ELF-1 (cell line): Measurements from ENCODE around the gene ABTB2.
A peak's percentile ranks its signal among the peaks of the same experiment; 100 is the strongest.
"Not testable (repeated sequence)": the region's sequence is repeated elsewhere in the genome, so short reads cannot be mapped to it uniquely, and the experiment has no call there.

Experiments used
- DNase-seq: peaks from one replicate; pipeline ENCODE4 v3.0.0-alpha.2; 2016; ENCODE audit warnings: low read depth, low spot score

ABTB2 gene

GRCh38 chr11:34357701-34358257 lies at the start of gene ABTB2:
Gene ABTB2 (minus strand): TSS chr11:34358010.
- DNase-seq = peak; percentile 98

GRCh38 chr11:34407121-34407813 lies 49.5 kb upstream of the ABTB2 start:
- DNase-seq = peak; percentile 34

GRCh38 chr11:34406413-34406812 lies 48.6 kb upstream of the ABTB2 start:
- DNase-seq = no peak

- DNase-seq = no peak
These were observed 47.5 kb upstream of the ABTB2 start for GRCh38 chr11:34405079-34405858.

GRCh38 chr11:34404280-34404679 lies 46.5 kb upstream of the ABTB2 start:
- DNase-seq = no peak

- no peak for DNase-seq
These were observed 45.6 kb upstream of the ABTB2 start for GRCh38 chr11:34403431-34403830.

- no peak for DNase-seq
These were observed 40.0 kb upstream of the ABTB2 start for GRCh38 chr11:34397811-34398210.

GRCh38 chr11:34397120-34397519 lies 39.3 kb upstream of the ABTB2 start:
- DNase-seq = no peak

GRCh38 chr11:34395916-34396550 lies 38.2 kb upstream of the ABTB2 start:
- DNase-seq = no peak

- peak; percentile 50 for DNase-seq
These were observed 37.0 kb upstream of the ABTB2 start for GRCh38 chr11:34394771-34395300.

- DNase-seq = no peak
These were observed 29.8 kb upstream of the ABTB2 start for GRCh38 chr11:34387653-34388052.

- DNase-seq = not testable (repeated sequence)
These were observed 28.5 kb upstream of the ABTB2 start for GRCh38 chr11:34386356-34386755.

GRCh38 chr11:34382532-34383276 lies 24.9 kb upstream of the ABTB2 start:
- DNase-seq = no peak

- DNase-seq = no peak
These were observed 24.0 kb upstream of the ABTB2 start for GRCh38 chr11:34381775-34382174.

GRCh38 chr11:34380696-34381095 lies 22.9 kb upstream of the ABTB2 start:
- DNase-seq = no peak

GRCh38 chr11:34379539-34379938 lies 21.7 kb upstream of the ABTB2 start:
- no peak for DNase-seq

GRCh38 chr11:34379079-34379478 lies 21.3 kb upstream of the ABTB2 start:
- DNase-seq = no peak

- DNase-seq = no peak
These were observed 15.9 kb upstream of the ABTB2 start for GRCh38 chr11:34373727-34374126.

- DNase-seq = no peak
These were observed 8.7 kb upstream of the ABTB2 start for GRCh38 chr11:34366522-34366921.

GRCh38 chr11:34364102-34364501 lies 6.3 kb upstream of the ABTB2 start:
- DNase-seq = no peak

- peak; percentile 41 for DNase-seq
These were observed 5.7 kb upstream of the ABTB2 start for GRCh38 chr11:34363363-34364084.
